ENCODE data around the gene TTLL5.

TTLL5 gene

GRCh38 chr14:75991753-75992152 is 330.7 kb downstream of the TTLL5 start:
- no peak for DNase-seq (ENCODE audit: low read depth)

- DNase-seq (ENCODE audit: low read depth): no peak
Observed at GRCh38 chr14:75993567-75994041, 332.6 kb downstream of the TTLL5 start.

GRCh38 chr14:75995372-75996041 is 334.5 kb downstream of the TTLL5 start:
- DNase-seq (ENCODE audit: low read depth): peak; percentile 45

GRCh38 chr14:75996488-75996887 is 335.4 kb downstream of the TTLL5 start:
- DNase-seq (ENCODE audit: low read depth): no peak

- DNase-seq (ENCODE audit: low read depth): no peak
Observed at GRCh38 chr14:75999511-76000190, 338.6 kb downstream of the TTLL5 start.

- no peak for DNase-seq (ENCODE audit: low read depth)
Observed at GRCh38 chr14:76002383-76002782, 341.3 kb downstream of the TTLL5 start.

All from stromal cell of bone marrow (primary cell).